Measurements from ENCODE around the gene ZNF836.

Gene ZNF836

GRCh38 chr19:52140032-52140710, 31.2 kb downstream of the ZNF836 start:
- Histone ChIP-seq H2AFZ (ENCODE audit: low read depth) (peak overlapping the region; percentile 95), H3K4me3 (IDR thresholded peaks at IDR 0.05; ENCODE audit: insufficient read depth, low read depth, low read length) (no peak overlapping the region)

GRCh38 chr19:52139252-52140031, 32.0 kb downstream of the ZNF836 start, which contains the start of gene ZNF616:
ZNF616 (minus strand) TSS chr19:52139938; CDS start chr19:52130512, 9,426 bp downstream.
- Histone ChIP-seq H3K9ac (peak within 1 kb of the TSS; percentile 75), H3K36me3 (ENCODE audit: insufficient read depth) (no peaks in the 10 kb centered on the region), H3K79me2 (ENCODE audit: insufficient read depth, low read depth) (0 out of 2 replicates have a peak, but pooled peaks cover 6% of the 10 kb centered on the region), H2AFZ (ENCODE audit: low read depth) (peak within 1 kb of the TSS; percentile 95), H3K27me3 (ENCODE audit: insufficient read depth, low read depth) (no peaks in the 10 kb centered on the region), H3K4me2 (peak within 1 kb of the TSS; percentile 71), H3K4me3 (IDR thresholded peaks at IDR 0.05; ENCODE audit: insufficient read depth, low read depth, low read length) (peak within 1 kb of the TSS; percentile 37), H3K4me1 (ENCODE audit: low read depth, poor library complexity, severe bottlenecking) (peaks cover 10% of the 10 kb centered on the region), H3K27ac (peak within 1 kb of the TSS; percentile 74), H4K20me1 (ENCODE audit: insufficient read depth) (no peaks in the 10 kb centered on the region)
- peak; percentile 83 for TF ChIP-seq CTCF (conservative IDR thresholded peaks at IDR 0.05; ENCODE audit: low read depth, low read length)

More at GRCh38 chr19:52140032-52140710, 31.2 kb downstream of the ZNF836 start:
- Histone ChIP-seq H3K4me2 (peak overlapping the region; percentile 71), H3K9ac (no peak overlapping the region; the same call in 1 of the 2 replicates), H3K27ac (no peak overlapping the region), H3K79me2 (ENCODE audit: insufficient read depth, low read depth) (0 out of 2 replicates have a peak, but pooled peaks cover 6% of the 10 kb centered on the region), H3K4me1 (ENCODE audit: low read depth, poor library complexity, severe bottlenecking) (peaks cover 10% of the 10 kb centered on the region), H3K36me3 (ENCODE audit: insufficient read depth) (no peaks in the 10 kb centered on the region), H4K20me1 (ENCODE audit: insufficient read depth) (no peaks in the 10 kb centered on the region), H3K27me3 (ENCODE audit: insufficient read depth, low read depth) (no peaks in the 10 kb centered on the region)
- no peak for TF ChIP-seq CTCF (conservative IDR thresholded peaks at IDR 0.05; ENCODE audit: low read depth, low read length)

- H3K9ac ChIP-seq = peak overlapping the region; percentile 75; the same call in 1 of the 2 replicates
- H4K20me1 ChIP-seq (ENCODE audit: insufficient read depth) = no peaks in the 10 kb centered on the region
- peak overlapping the region; percentile 86 for H2AFZ ChIP-seq (ENCODE audit: low read depth)
- H3K36me3 ChIP-seq (ENCODE audit: insufficient read depth) = no peaks in the 10 kb centered on the region
- peak overlapping the region; percentile 66 for H3K4me2 ChIP-seq
- TF ChIP-seq CTCF (conservative IDR thresholded peaks at IDR 0.05; ENCODE audit: low read depth, low read length) = no peak
- H3K27me3 ChIP-seq (ENCODE audit: insufficient read depth, low read depth) = no peaks in the 10 kb centered on the region
- peaks cover 10% of the 10 kb centered on the region for H3K4me1 ChIP-seq (ENCODE audit: low read depth, poor library complexity, severe bottlenecking)
- peak overlapping the region; percentile 37 for H3K4me3 ChIP-seq (IDR thresholded peaks at IDR 0.05; ENCODE audit: insufficient read depth, low read depth, low read length)
- peak overlapping the region; percentile 74; the same call in 1 of the 2 replicates for H3K27ac ChIP-seq
- H3K79me2 ChIP-seq (ENCODE audit: insufficient read depth, low read depth) = 0 out of 2 replicates have a peak, but pooled peaks cover 6% of the 10 kb centered on the region
Observed at GRCh38 chr19:52138983-52139251, 32.5 kb downstream of the ZNF836 start.

GRCh38 chr19:52138278-52138982, 33.0 kb downstream of the ZNF836 start:
- Histone ChIP-seq H2AFZ (ENCODE audit: low read depth) (peak overlapping the region; percentile 86), H3K4me3 (IDR thresholded peaks at IDR 0.05; ENCODE audit: insufficient read depth, low read depth, low read length) (peak overlapping the region; percentile 37), H3K9ac (peak overlapping the region; percentile 75; the same call in 1 of the 2 replicates), H4K20me1 (ENCODE audit: insufficient read depth) (no peaks in the 10 kb centered on the region), H3K36me3 (ENCODE audit: insufficient read depth) (no peaks in the 10 kb centered on the region), H3K27me3 (ENCODE audit: insufficient read depth, low read depth) (no peaks in the 10 kb centered on the region), H3K27ac (peak overlapping the region; percentile 74; the same call in 1 of the 2 replicates), H3K79me2 (ENCODE audit: insufficient read depth, low read depth) (0 out of 2 replicates have a peak, but pooled peaks cover 6% of the 10 kb centered on the region), H3K4me1 (ENCODE audit: low read depth, poor library complexity, severe bottlenecking) (peaks cover 10% of the 10 kb centered on the region), H3K4me2 (peak overlapping the region; percentile 66)
- no peak for TF ChIP-seq CTCF (conservative IDR thresholded peaks at IDR 0.05; ENCODE audit: low read depth, low read length)
